ELF-1 (cell line): Measurements from ENCODE around the gene CHST11.
"Not testable (repeated sequence)": the region's sequence is repeated elsewhere in the genome, so short reads cannot be mapped to it uniquely, and the experiment has no call there.

Experiments used
- DNase-seq: peaks from one replicate; pipeline ENCODE4 v3.0.0-alpha.2; 2016; ENCODE audit warnings: low read depth, low spot score

The CHST11 gene

DNA sequence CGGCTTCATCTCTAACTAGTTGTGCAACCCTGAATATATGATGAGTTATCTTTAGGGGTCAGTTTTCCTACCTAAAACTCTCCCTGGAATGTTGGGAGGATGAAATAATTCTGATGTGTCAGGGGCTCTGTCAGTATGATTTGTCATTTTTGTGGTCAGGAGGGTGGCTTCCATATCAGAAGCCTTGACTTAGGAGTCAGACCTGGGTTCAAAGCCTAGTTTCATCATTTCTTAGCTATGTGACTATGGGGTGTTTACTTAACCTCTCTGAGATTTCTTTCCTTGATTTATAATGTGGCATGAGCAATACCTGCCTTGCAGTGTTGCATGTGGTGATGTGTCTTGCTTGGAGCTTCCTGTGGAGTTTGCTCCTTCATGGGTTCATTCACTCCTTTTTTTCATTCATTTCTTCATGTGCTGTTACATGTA is 146.8 kb downstream of the CHST11 start:
- DNase-seq: no peak

DNA sequence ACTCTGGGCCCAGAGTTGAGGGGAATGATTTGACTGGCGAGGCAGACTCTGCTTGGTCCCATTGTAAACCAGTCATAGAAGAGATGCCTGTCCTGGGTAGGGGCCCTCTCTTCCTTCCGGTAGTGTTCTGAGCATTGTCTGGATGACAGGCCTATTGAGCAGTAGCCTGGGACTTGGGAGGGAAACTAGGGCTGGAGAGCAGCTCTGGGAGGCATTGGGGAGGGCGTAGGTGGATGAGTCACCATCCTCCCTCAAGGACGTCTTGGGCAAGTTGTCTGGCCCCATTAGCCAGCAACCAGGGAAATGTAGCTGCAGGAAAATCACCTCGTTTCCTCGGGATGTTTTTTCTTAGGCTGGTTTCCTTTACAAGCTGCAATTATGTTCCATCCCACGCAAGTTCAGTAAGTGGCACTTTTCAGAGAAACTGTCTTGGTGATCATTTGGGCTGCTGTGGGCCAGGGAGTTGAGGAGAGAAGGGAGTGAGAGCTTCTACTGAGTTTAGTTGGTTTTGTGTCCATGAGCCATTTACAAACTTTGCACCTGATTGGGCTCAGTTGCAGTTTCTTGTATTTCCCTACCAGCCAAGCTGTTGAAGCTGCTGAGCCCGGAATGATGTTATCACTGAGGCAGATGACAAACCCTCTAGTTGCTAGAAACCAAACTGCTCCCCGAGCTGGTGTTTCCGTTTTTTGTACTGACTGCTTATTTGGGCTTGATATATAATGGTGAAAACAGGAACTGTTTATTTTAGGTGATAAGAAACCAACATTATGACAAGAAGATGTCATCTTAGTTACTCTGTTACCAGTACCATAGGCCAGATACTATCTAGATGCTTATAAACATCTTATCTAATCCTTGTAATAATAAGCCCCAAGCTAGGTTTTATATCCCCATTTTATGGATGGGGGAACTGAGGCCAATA is 147.6 kb downstream of the CHST11 start:
- peak; percentile 96 for DNase-seq

DNA sequence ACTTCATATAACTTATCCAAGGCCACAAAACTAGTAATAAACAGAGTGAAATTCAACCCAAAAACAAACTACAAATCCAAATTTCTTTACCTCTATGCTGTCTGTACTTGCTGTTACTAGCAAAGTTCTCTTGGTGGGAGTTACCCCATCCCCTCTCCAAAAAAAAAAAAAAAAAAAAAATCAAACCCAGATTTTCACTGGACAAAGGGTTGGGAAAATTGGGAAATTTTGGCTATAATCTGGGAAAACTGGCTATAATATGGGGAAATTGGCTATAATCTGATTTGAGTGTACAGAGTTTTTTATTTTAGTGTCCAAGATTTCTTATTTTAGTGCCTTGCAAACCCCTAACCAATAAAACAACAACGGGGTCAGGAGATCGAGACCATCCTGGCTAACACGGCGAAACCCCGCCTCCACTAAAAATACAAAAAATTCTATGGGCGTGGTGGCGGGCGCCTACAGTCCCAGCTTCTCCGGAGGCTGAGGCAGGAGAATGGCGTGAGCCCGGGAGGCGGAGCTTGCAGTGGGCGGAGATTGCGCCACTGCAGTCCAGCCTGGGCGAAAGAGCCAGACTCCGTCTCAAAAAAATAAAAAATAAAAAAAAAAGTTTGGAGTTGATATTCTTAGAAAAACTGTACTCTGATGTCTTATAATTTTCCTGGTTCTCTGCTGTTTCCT is 148.4 kb downstream of the CHST11 start:
- DNase-seq: peak; percentile 90

DNA sequence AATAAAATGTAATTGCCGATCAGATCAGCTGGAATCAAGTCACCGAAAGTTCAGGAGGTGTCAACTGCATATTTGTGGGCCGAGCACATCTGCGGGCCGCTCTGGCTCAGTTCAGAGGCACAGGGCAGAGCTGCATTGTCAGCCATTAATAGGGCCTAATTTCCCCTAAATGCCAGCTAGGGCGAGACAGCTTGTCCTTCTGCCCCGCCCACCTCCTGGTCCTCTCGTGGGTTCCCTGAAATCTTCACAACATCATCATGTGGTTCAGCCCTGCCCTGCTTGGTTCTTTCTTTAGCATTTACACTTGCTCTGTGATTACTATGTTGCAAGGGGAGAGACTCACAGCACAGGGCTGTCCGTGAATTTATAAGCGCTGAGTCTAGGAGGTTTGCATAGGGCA is 148.9 kb downstream of the CHST11 start:
- peak; percentile 80 for DNase-seq

DNA sequence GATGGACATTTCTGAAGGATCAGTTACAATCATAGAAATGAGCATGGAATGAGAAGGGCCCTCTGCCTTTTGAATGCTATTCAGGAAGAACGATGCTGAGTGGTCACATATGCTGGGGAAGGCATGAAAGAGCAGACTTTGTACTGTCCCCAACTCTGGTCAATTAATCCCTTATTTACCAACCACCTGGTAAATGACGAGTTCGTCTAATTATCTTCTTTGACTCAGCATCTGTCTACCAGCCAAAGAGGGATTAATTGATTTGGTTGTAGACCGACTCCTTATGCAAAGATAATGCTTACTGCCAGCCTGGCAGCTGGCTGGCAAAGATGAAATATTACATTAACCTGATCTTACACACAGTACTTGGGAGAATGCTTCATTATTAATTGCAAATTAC is 152.2 kb downstream of the CHST11 start:
- no peak for DNase-seq

DNA sequence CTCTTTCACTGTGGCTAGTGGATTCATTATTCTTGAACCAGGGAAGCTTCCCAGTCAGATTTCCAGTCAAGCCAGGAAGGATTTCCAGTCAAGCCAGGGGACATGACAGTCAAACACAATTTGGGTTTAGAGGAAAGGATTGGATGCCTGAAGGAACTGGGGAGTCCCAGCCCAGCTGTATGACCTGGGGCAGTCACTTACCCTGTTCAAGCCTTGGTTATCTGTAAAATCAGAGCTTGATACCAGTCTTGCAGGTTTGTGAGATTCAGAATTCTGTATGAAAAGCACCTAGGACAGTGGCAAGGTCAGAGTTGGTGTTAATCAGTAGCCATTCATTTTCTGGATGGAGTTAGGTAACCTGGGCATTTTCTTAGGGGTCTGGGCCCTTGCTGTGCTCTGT is 152.7 kb downstream of the CHST11 start:
- peak; percentile 62 for DNase-seq

DNA sequence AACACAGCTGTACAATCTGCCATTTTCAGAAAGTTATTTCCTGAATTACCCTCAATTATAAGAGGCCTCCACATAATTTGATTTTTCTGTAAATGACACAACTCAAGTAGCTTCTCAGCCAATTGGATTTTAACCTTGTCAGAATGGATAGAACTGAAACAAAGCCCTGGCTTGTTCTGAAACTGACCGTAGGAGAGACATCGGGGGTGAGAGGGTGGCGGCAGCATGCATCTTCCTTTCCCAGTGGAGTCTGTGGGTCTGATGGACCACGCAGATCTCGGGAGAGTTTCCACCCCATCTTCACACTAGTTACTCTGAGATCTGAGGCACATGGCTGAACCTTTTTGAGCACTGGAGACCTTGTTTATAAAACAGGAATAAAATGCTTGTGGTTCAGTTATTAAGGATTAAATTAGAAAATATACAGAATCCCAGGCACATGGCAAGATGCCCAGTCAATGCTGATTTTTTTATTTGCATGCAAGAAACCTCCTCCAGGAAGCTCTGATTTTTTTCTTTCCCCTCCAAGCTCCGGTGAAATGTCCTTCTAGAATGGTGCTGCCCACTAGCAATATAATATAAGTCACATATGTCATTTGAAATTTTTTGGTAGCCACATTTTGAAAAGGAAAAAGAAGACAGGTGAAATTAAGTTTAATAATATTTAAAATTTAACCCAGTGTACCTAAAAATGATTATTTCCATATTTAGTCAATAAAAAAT is 153.9 kb downstream of the CHST11 start:
- no peak for DNase-seq

DNA sequence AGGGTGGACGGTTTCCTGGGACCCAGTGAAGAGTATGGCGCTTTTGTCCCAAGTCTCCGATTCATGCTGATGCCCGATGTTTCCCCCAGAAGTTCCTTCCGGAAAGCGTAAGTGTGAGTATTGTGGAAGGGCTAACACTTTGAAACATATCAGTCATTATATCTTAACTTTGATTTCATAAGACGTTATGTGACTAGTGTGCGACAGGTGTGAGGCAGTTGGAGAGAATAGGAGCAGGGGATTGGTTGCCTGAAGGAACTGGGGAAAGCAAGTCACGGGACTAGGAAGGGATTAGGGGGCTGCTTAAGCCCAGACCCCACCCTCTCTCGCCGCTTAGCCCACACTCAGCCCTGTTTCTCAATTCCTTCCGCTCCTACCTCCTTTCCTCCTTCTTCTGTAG is 154.9 kb downstream of the CHST11 start:
- no peak for DNase-seq

DNA sequence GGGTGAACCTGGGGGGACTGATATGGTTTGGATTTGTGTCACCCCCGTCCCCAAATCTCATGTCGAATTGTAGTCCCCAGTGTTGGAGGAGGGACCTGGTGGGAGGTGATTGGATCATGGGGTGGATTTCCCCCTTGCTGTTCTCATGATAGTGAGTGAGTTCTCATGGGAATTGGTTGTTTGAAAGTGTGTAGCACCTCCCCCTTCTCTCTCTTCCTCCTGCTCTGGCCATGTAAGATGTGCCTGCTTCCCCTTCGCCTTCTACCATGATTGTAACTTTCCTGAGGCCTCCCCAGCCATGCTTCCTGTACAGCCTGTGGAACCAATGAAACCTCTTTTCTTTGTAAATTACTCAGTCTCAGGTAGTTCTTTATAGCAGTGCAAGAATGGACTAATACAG is 156.6 kb downstream of the CHST11 start:
- DNase-seq: not testable (repeated sequence)

DNA sequence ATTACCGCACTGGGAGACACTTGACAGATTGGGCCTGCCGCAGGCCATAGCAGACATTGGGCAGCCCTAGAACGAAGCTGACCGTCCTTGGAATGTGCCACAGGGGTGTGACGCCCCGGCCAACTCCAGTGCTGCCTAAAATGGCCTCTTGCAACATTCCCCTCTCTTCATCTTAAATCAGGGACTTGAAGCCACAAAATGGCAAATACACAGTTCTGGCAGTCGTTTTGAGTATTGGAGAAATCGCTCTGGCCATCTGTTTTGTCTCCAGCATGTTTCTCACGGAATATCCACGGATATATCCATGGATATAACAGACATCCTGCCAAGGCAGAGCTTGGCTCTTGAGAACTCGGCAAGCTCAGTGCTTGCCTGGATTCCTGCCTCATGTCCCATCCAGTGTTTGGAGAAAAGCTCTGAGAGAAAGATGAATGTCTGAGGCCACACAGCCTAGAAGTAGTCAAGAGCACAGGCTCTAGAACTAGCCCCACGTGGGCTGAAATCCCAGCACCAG is 158.4 kb downstream of the CHST11 start:
- peak; percentile 57 for DNase-seq

DNA sequence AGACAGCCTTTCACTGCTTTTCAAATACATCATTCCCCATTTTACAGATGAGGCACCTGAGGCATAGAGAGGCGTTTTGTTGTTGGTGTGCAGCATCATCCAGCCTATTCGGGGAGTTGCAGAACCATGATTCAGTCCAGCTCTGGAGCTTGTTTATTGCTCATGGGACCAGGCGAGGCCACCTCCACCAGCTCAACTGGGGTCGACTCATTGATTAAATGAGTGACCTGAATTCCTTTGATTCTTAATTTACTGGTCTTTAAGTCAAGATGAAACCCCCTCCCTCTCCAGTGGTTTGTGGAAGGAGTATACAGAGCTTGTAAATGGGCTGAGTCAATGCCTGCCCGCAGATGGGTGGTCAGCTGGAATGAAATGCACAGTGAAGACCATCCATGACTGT is 161.9 kb downstream of the CHST11 start:
- DNase-seq: no peak

DNA sequence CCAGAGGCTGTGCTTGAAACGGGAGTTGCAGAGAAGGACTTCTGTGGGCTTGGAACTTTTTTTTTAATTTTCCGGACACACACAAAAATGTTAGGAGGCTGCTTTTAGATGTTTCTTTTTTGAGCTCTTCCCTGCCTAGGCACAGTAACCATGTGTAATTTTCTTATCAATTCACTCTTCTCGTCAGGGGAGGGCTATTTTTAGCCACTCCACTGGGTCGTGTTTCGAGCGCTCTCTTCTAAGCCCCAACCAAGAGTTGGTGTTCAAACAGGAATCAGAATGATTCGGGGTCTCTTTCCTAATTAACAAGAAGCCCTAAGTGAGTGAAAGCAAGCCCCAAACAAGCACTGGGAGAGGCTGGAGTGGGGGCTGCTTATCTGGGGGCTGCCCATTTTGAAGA is 162.6 kb downstream of the CHST11 start:
- no peak for DNase-seq

DNA sequence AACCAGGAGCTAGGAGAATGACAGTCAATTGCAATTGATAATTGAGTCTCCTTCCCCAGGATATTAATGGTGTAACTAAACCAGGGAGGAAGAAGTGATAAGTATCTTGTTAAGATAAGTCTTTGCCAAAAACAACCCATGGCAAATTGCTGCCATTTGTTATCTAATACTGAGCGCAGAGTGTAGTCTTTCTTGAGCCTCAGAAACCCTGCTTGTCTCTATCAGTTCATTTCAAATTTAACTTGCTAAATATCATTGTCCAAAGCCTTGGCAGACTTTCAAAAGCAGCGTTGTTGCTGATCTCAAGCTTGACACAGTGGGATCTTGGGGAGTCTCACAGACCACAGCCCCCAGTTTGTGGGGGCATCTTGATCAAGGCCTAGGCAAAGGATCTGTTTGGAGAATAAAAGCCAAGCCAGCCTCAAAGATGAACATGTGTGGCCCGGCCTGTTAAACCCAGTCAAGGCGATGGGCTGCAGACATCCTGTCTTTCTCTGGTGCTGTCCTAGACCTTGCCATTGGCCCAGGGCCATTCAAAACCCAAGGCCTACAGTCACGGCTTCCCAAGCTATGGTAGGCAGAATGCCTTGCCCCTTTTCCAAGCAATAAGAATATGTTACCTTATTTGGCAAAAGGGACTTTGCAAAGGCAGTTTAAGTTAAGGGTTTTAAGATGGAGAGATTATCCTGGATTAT is 164.2 kb downstream of the CHST11 start:
- DNase-seq: no peak

DNA sequence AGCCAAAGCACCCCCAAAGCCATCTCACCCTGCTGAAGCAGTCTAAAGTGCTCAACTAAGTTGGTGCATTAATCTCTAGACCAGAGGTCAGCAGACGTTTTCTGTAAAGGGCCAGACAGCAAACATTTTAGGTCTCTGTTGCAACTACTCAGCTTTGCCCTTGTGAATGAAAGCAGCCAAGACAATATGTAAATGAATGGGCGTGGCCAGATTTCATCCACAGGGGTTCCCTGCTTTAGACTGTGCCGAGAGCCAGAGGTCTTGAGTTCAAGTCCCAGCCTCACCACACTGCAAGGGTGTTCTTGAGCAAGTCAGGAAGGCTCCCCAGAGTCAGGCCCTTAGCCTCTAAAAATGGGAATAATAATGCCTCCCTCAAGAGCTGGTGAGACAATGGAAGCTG is 166.2 kb downstream of the CHST11 start:
- peak; percentile 46 for DNase-seq

DNA sequence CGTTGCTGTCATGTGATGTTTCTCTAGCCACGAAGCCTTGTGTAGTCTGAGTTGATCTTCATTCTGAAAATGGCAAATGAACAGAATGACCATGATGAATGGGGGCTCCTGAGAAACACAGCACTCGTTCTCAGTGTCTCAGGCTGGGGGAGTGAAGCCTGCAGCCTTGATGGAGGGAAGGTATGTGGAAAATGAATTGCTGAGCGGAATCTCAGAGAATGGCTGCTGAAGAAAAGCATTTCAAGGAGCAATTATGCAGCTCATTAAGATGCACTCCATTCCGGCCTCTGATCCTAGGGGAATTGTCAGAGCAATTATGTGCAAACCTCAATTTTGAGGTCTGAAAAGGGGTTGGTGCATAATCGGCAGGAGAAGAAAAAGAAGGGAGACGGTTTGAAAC is 167.1 kb downstream of the CHST11 start:
- DNase-seq: peak; percentile 24

DNA sequence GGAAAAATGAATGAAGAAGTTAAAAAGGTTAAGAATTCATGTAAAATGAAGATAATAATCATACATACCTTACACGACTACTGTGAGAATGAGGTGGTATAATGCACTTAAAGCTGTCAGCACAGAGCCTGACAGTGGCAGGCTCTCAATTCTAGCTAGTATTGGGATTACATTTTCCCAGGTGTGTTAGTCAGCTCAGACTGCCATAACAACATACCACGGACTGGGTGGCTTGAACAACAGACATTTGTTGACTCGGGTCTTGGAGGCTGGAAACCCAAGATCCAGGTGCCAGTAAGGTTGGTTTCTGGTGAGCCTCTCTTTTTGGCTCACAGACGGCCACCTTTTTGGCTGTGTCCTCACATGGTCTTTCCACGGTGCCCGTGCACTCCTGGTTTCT is 167.8 kb downstream of the CHST11 start:
- no peak for DNase-seq

DNA sequence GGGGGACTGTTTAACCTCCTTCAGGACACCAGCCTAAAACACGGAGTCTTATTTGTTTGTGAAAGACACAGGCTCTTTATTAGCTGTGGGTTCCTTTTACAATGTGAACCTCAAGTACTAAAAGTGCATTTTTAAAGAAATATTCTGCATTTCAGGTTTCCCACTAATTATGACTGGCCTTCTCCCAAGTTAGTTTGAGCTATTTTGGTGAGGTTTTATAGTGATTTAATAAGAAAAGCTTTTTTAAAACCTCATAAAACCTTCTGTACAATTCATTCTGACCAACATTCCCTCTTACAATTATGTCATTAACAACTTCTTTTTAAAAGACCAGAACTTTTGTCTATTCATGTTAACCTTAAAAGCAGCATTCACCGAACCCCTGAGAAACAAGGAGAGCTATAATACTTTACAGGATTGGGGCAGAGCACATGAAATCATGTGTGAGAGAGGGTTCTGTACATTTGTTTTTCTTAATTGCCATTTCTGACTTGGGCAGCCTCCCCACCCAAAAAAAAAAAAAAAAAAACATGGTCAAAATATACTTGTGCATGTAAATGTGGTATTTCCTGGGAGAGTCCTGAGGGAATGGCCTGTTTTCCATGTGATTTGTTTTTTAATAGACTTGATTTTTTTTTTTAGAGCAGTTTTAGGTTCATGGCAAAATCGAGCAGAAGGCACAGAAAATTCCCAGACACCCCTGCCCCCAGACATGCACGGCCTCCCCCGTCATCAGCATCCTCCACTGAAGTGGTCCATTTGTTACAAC is 169.5 kb downstream of the CHST11 start:
- DNase-seq: no peak

DNA sequence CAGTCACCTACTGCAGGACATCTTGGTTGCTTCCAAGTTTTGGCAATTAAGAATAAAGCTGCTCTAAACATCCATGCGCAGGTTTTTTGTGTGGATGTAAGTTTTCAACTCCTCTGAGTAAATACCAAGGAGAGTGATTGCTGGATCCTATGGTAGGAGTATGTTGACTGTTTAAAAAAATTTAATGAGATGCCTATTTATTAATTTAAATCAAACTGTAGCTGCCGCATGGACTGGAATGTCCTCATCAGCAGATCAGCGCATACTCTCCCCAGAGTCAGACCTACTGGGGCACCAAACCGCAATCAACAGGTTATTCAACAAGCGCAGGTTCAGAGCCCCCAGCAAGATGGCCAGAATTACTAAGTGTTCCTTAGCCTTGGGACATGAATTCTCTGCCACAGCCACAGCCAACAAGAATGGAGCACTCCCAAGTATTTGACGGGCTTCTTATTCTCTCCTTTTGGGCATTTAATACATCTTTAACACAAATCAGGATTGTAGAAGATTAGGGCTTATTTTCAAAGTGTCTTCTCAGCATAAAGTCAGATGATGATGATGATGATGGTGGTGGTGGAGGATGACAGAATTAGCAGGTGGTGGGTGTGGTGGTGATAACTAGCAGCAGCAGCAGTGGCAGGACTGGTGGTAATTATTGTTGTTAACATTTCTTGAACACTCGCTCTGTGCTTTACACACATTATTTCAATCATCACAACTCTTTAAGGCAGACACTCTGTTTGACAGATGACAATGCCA is 170.7 kb downstream of the CHST11 start:
- peak; percentile 45 for DNase-seq

DNA sequence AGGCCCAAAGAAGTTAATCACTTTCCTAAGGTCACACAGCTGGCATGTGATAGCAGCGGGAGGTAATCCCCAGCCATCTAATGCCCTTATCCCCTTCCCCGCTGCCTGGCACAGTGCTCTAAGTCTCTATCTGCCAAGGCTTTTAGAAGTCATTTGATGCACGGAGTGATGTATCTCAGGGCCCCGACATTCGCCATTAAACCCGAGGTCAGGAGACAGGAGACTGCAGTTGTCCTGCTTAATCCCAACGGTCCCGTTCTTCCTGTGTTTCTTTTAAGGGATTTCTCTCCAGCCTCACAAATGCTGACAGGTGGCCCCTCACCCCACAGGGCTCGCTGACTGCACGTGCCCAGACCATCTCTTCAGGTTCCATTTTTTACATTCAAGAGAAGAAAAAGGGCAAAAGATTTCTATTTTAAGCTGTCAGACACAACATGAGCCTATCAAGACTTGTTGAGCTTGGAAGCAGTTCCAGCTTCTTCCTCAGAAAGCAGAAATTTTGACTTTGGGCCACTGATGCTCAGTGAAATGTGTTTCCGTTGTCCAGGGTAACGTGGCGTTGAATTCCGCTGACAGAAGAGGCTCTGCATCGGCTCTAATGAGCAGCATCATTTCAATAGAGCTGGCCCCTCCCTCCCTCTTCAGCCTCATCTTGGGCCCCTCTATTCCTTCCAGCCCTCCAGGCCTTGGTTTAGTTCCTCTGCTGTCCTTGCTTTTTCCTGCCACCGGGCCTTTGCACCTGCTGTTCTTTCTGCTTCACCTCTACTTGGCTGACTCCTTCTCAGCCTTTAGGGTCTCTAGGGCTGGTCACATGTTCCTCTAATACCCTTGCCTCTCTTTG is 171.5 kb downstream of the CHST11 start:
- no peak for DNase-seq
